Measurements from ENCODE around the gene ERVFRD-1. TPM values are rescaled to one million over a fixed set of nuclear protein-coding genes. Genes with fewer than 3 reads are reported as not detected.
"Not testable (repeated sequence)": the region's sequence is repeated elsewhere in the genome, so short reads cannot be mapped to it uniquely, and the experiment has no call there.

The ERVFRD-1 gene
- total RNA-seq, 1 donor from 2014 or later = not detected

- H3K4me3 Mint-ChIP-seq = peak overlapping the region; percentile 92
- no peaks in the 10 kb centered on the region for H3K9me3 Mint-ChIP-seq
- peaks cover 3% of the 10 kb centered on the region for H3K36me3 Mint-ChIP-seq (ENCODE audit: low read depth)
- no peak for DNase-seq
- intact Hi-C loops (cut with micrococcal nuclease) = loop anchor here (1.0 to 5.0 kb wide), 4 partner anchors 49 to 444 kb away; partner anchors contain the start of genes NEDD9, TMEM14C and TMEM170B
- peak overlapping the region; percentile 93 for H3K27ac Mint-ChIP-seq
- H3K27me3 Mint-ChIP-seq = peaks cover 2% of the 10 kb centered on the region
- H3K4me1 Mint-ChIP-seq = peaks cover 26% of the 10 kb centered on the region
Measured at GRCh38 chr6:11092668-11093375, 18.7 kb downstream of the ERVFRD-1 start.

- not testable (repeated sequence) for H3K4me3 Mint-ChIP-seq; DNase-seq; H3K27ac Mint-ChIP-seq; H3K9me3 Mint-ChIP-seq; H3K27me3 Mint-ChIP-seq; H3K36me3 Mint-ChIP-seq (ENCODE audit: low read depth)
- intact Hi-C loops (cut with micrococcal nuclease) = loop anchor here (5.0 kb wide), 2 partner anchors 51 to 141 kb away; partner anchors contain the start of gene NEDD9
- H3K4me1 Mint-ChIP-seq = peaks cover 21% of the 10 kb centered on the region
Measured at GRCh38 chr6:11091141-11091540, 20.4 kb downstream of the ERVFRD-1 start.

GRCh38 chr6:11089695-11090094 is 21.8 kb downstream of the ERVFRD-1 start:
- H3K27me3 Mint-ChIP-seq = peaks cover 3% of the 10 kb centered on the region
- H3K4me3 Mint-ChIP-seq = no peak overlapping the region
- DNase-seq = no peak
- no peaks in the 10 kb centered on the region for H3K9me3 Mint-ChIP-seq
- peaks cover 10% of the 10 kb centered on the region for H3K4me1 Mint-ChIP-seq
- intact Hi-C loops (cut with micrococcal nuclease) = loop anchor here (5.0 kb wide), 2 partner anchors 53 to 143 kb away; partner anchors contain the start of gene NEDD9
- no peak overlapping the region for H3K27ac Mint-ChIP-seq
- H3K36me3 Mint-ChIP-seq (ENCODE audit: low read depth) = no peaks in the 10 kb centered on the region

DNA sequence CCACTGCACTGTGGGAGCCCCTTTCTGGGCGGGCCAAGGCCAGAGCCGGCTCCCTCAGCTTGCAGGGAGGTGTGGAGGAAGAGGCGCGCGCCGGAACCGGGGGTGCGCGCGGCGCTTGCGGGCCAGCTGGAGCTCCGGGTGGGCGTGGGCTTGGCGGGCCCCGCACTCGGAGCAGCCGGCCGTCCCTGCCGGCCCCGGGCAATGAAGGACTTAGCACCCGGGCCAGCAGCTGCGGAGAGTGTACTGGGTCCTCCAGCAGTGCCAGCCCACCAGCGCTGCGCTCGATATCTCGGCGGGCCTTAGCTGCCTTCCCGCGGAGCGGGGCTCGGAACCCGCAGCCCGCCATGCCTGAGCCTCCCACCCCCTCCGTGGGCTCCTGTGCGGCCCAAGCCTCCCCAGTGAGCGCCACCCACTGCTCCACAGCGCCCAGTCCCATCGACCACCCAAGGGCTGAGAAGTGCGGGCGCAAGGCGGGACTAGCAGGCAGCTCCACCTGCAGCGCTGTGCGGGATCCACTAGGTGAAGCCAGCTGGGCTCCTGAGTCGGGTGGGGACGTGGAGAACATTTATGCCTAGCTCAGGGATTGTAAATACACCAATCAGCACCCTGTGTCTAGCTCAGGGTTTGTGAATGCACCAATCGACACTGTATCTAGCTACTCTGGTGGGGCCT is 24.2 kb downstream of the ERVFRD-1 start:
- H3K9me3 Mint-ChIP-seq; H3K4me1 Mint-ChIP-seq; intact Hi-C loops (cut with micrococcal nuclease); H3K27me3 Mint-ChIP-seq; H3K36me3 Mint-ChIP-seq (ENCODE audit: low read depth); H3K4me3 Mint-ChIP-seq; H3K27ac Mint-ChIP-seq; DNase-seq: not testable (repeated sequence)

DNA sequence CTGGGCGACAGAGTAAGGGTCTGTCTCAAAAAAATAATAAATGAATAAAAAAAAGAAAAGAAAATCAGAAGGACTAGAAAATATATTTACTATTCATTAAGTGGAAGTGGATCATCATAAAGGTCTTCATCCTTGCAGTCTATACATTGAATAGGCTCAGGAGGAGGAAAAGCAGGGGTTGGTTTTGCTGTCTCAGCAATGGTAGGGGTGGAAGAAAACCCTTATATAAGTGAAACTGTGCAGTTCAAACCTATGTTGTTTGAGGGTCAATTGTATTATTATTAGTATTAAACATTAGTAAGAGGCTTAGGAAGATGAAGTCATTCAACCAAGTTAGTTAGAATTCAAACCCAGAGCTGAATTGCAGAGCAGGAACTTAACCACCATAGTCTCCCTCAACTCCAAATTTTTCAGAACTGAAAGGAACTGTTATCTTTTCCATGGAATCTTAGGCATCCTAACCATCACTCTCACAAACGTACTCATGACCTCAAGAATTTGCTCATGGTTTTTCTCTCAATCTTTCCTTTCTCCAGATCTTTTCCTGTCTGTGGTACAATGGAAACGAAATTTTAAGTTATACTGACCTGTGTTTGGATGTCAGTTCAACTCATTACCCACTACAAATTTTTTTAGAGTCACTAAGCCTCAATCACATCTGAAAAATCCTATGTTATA is 25.6 kb downstream of the ERVFRD-1 start:
- Mint-ChIP-seq H3K27ac (no peak overlapping the region), H3K27me3 (peaks cover 3% of the 10 kb centered on the region), H3K9me3 (no peaks in the 10 kb centered on the region), H3K4me3 (no peak overlapping the region), H3K36me3 (ENCODE audit: low read depth) (no peaks in the 10 kb centered on the region), H3K4me1 (no peaks in the 10 kb centered on the region)
- intact Hi-C loops (cut with micrococcal nuclease) = no loop called here
- no peak for DNase-seq

GRCh38 chr6:11083956-11084355 is 27.6 kb downstream of the ERVFRD-1 start:
- H3K36me3 Mint-ChIP-seq (ENCODE audit: low read depth) = no peaks in the 10 kb centered on the region
- H3K27me3 Mint-ChIP-seq = peaks cover 6% of the 10 kb centered on the region
- intact Hi-C loops (cut with micrococcal nuclease) = no loop called here
- H3K27ac Mint-ChIP-seq = no peak overlapping the region
- H3K4me1 Mint-ChIP-seq = no peaks in the 10 kb centered on the region
- no peaks in the 10 kb centered on the region for H3K9me3 Mint-ChIP-seq
- DNase-seq = no peak
- no peak overlapping the region for H3K4me3 Mint-ChIP-seq

- DNase-seq = no peak
- Mint-ChIP-seq H3K36me3 (ENCODE audit: low read depth) (no peaks in the 10 kb centered on the region), H3K4me3 (no peak overlapping the region), H3K27me3 (peaks cover 6% of the 10 kb centered on the region), H3K9me3 (no peaks in the 10 kb centered on the region), H3K4me1 (no peaks in the 10 kb centered on the region), H3K27ac (no peak overlapping the region)
- intact Hi-C loops (cut with micrococcal nuclease) = no loop called here
Measured at GRCh38 chr6:11083491-11083890, 28.0 kb downstream of the ERVFRD-1 start.

DNA sequence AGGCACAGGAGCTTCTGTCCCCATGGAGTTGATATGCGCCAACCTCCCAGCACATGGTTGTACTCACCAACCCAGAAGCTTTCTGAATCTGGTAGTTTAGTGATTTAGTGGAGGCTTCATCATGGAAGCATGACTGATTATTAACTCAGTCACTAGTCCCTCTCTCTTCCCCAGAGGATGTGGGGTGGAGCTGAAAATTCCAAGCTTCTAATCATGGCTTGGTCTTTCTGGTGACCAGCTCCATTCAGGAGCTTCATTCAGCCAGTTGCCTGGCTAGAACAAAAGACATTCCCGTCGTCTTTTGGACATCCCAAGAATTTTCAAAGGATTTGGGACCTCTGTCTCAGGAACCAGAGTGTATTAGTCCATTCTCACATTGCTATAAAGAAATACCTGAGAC is 31.2 kb downstream of the ERVFRD-1 start:
- intact Hi-C loops (cut with micrococcal nuclease) = no loop called here
- no peaks in the 10 kb centered on the region for H3K4me1 Mint-ChIP-seq
- H3K27me3 Mint-ChIP-seq = peaks cover 6% of the 10 kb centered on the region
- H3K36me3 Mint-ChIP-seq (ENCODE audit: low read depth) = no peaks in the 10 kb centered on the region
- no peak overlapping the region for H3K27ac Mint-ChIP-seq
- DNase-seq = no peak
- H3K9me3 Mint-ChIP-seq = no peaks in the 10 kb centered on the region
- H3K4me3 Mint-ChIP-seq = no peak overlapping the region

- H3K36me3 Mint-ChIP-seq (ENCODE audit: low read depth) = no peaks in the 10 kb centered on the region
- no peak overlapping the region for H3K4me3 Mint-ChIP-seq
- no peak overlapping the region for H3K27ac Mint-ChIP-seq
- no peak for DNase-seq
- H3K27me3 Mint-ChIP-seq = peaks cover 6% of the 10 kb centered on the region
- no peaks in the 10 kb centered on the region for H3K9me3 Mint-ChIP-seq
- intact Hi-C loops (cut with micrococcal nuclease) = no loop called here
- no peaks in the 10 kb centered on the region for H3K4me1 Mint-ChIP-seq
Measured at GRCh38 chr6:11078266-11078665, 33.3 kb downstream of the ERVFRD-1 start.

DNA sequence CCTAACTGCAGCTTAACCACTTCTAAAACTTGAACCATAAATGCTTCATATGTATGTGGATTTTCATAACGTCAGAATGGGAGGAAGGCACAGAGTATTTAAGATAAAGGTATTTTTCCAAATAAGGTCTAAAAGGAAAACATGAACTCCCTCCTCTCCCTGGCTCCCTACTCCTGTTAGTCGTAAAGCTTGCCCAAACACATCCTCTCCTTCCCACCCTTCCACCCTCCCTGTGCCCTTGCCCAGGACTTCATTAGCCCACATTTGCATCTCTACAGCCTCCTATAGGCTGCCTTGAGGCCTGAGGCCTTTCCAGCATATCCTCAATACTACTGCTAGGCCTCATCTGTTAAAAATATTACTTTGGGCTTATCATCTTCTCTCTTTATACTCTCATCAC is 35.0 kb downstream of the ERVFRD-1 start:
- H3K4me3 Mint-ChIP-seq = no peak overlapping the region
- no peak for DNase-seq
- intact Hi-C loops (cut with micrococcal nuclease) = no loop called here
- peaks cover 12% of the 10 kb centered on the region for H3K27me3 Mint-ChIP-seq
- no peak overlapping the region for H3K27ac Mint-ChIP-seq
- H3K36me3 Mint-ChIP-seq (ENCODE audit: low read depth) = no peaks in the 10 kb centered on the region
- H3K4me1 Mint-ChIP-seq = no peaks in the 10 kb centered on the region
- no peaks in the 10 kb centered on the region for H3K9me3 Mint-ChIP-seq

DNA sequence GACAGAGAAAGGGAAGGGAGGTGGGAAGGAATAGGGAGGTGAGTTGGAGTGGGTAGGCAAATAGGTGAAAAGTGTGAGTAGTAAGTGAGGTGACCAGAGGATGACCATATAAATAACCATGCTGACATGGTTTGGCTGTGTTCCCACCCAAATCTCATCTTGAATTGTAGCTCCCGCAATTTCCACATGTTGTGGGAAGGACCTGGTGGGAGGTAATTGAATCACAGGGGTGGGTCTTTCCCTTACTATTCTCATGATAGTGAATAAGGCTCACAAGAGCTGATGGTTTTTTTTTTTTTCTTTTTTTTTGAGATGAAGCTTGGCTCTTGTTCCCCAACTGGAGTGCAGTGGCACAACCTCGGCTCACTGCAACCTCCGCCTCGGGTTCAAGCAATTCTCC is 39.4 kb downstream of the ERVFRD-1 start:
- no peak overlapping the region for H3K4me3 Mint-ChIP-seq
- no peaks in the 10 kb centered on the region for H3K4me1 Mint-ChIP-seq
- no peak overlapping the region for H3K27ac Mint-ChIP-seq
- intact Hi-C loops (cut with micrococcal nuclease) = no loop called here
- H3K9me3 Mint-ChIP-seq = no peaks in the 10 kb centered on the region
- no peaks in the 10 kb centered on the region for H3K36me3 Mint-ChIP-seq (ENCODE audit: low read depth)
- no peak for DNase-seq
- peaks cover 9% of the 10 kb centered on the region for H3K27me3 Mint-ChIP-seq

GRCh38 chr6:11069760-11070159 is 41.8 kb downstream of the ERVFRD-1 start:
- Mint-ChIP-seq H3K27me3 (peaks cover 10% of the 10 kb centered on the region), H3K4me1 (no peaks in the 10 kb centered on the region), H3K36me3 (ENCODE audit: low read depth) (no peaks in the 10 kb centered on the region), H3K9me3 (no peaks in the 10 kb centered on the region), H3K27ac (no peak overlapping the region), H3K4me3 (no peak overlapping the region)
- no peak for DNase-seq
- intact Hi-C loops (cut with micrococcal nuclease) = loop anchor here (2.0 to 10.0 kb wide), 3 partner anchors 115 to 591 kb away; no protein-coding TSS in a partner anchor

DNA sequence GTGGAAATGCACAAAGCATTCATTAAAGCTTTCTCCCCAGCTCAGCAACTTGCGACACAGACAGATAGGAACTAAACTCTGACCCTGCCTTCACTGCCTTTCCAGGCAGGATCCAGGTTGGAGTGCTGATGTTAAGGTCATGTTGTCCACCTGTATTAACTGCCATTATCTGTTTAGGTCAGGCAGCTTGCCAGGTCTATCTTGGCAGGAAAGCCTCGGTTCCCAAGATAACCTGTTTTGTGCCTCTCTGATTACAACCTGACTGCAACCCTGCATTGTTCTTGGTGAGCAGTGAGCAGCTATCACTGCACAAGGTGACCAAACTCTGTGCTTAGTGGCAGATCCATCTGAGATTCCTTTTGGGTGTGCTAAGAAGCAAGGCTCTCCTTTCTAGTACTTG is 44.2 kb downstream of the ERVFRD-1 start:
- H3K36me3 Mint-ChIP-seq (ENCODE audit: low read depth) = no peaks in the 10 kb centered on the region
- no peak overlapping the region for H3K4me3 Mint-ChIP-seq
- DNase-seq = no peak
- H3K27me3 Mint-ChIP-seq = peaks cover 11% of the 10 kb centered on the region
- no peak overlapping the region for H3K27ac Mint-ChIP-seq
- H3K9me3 Mint-ChIP-seq = no peaks in the 10 kb centered on the region
- intact Hi-C loops (cut with micrococcal nuclease) = loop anchor here (10.0 kb wide), 1 partner anchor 553 kb away; no protein-coding TSS in a partner anchor
- H3K4me1 Mint-ChIP-seq = no peaks in the 10 kb centered on the region

Data from activated CD4-positive, alpha-beta T cell treated with anti-CD3 and anti-CD28 coated beads, Interleukin-2, amount 10 ng/mL, durations not matched to agents 24 days and 14 days (primary cell).